ENCODE results near the gene PHOSPHO1. TPM values are rescaled to one million over a fixed set of nuclear protein-coding genes. Genes with fewer than 3 reads are reported as not detected.

PHOSPHO1 gene
- total and polyA plus RNA-seq, 2 experiments from 2014 or later, result 0.54 TPM; not detected in 1

DNA sequence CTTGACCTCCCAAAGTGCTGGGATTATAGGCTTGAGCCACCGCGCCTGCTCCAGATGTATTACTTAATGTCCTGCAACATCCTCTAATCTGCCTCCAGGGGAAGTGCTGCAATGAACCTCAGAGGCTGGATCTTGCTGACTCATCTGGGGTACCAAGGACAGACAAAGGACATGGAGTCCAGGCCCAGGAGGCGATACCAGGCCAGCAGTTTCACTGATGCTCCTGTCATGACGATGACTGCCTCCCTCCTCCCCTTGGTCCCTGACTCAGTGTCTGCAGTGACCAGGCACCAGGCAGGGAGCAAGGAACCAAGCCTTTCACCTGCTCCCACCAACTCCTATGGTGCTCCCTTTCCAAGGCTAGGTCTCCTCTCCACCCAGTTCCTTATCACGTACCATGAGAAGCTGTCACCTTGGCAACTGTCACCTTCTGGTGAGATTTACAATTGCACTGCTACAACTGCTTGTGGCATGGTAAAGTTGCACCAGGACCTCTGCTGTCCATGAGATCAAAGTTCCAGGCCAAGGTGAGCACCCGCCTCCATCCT lies 21.6 kb upstream of the PHOSPHO1 start:
- H2AFZ ChIP-seq, result no peak overlapping the region
- DNase-seq (ENCODE audit: low spot score), result peak; percentile 28
- H3K79me2 ChIP-seq, result no peaks in the 10 kb centered on the region
- no peaks in the 10 kb centered on the region for H3K27me3 ChIP-seq
- H3K36me3 ChIP-seq (replicated peaks; ENCODE audit: insufficient read depth, low read depth), result no peaks in the 10 kb centered on the region
- no peaks in the 10 kb centered on the region for H3K4me1 ChIP-seq (ENCODE audit: insufficient read depth)
- 82% methylated on average over 6 of the region's 6 CpGs for WGBS (ENCODE audit: low lambda C conversion rate, missing lambda C conversion rate)
- H3K9me3 ChIP-seq (ENCODE audit: low read depth), result no peaks in the 10 kb centered on the region
- H3K4me3 ChIP-seq, result no peak overlapping the region
- no peaks in the 10 kb centered on the region for H4K20me1 ChIP-seq (ENCODE audit: insufficient read depth, poor library complexity, severe bottlenecking)
- no peak overlapping the region for H3K4me2 ChIP-seq
- H3K27ac ChIP-seq, result no peak overlapping the region
- TF ChIP-seq EZH2phosphoT487 (IDR thresholded peaks at IDR 0.05; ENCODE audit: low read depth, severe bottlenecking, unreplicated experiment) (no peak), EZH2 (IDR thresholded peaks at IDR 0.05; ENCODE audit: borderline replicate concordance) (no peak)
- TF ChIP-seq, protein P1, sequence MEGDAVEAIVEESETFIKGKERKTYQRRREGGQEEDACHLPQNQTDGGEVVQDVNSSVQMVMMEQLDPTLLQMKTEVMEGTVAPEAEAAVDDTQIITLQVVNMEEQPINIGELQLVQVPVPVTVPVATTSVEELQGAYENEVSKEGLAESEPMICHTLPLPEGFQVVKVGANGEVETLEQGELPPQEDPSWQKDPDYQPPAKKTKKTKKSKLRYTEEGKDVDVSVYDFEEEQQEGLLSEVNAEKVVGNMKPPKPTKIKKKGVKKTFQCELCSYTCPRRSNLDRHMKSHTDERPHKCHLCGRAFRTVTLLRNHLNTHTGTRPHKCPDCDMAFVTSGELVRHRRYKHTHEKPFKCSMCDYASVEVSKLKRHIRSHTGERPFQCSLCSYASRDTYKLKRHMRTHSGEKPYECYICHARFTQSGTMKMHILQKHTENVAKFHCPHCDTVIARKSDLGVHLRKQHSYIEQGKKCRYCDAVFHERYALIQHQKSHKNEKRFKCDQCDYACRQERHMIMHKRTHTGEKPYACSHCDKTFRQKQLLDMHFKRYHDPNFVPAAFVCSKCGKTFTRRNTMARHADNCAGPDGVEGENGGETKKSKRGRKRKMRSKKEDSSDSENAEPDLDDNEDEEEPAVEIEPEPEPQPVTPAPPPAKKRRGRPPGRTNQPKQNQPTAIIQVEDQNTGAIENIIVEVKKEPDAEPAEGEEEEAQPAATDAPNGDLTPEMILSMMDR (IDR thresholded peaks at IDR 0.05; ENCODE audit: poor library complexity), result no peak
- H3K9me2 ChIP-seq (replicated peaks; ENCODE audit: insufficient read depth), result no peaks in the 10 kb centered on the region

DNA sequence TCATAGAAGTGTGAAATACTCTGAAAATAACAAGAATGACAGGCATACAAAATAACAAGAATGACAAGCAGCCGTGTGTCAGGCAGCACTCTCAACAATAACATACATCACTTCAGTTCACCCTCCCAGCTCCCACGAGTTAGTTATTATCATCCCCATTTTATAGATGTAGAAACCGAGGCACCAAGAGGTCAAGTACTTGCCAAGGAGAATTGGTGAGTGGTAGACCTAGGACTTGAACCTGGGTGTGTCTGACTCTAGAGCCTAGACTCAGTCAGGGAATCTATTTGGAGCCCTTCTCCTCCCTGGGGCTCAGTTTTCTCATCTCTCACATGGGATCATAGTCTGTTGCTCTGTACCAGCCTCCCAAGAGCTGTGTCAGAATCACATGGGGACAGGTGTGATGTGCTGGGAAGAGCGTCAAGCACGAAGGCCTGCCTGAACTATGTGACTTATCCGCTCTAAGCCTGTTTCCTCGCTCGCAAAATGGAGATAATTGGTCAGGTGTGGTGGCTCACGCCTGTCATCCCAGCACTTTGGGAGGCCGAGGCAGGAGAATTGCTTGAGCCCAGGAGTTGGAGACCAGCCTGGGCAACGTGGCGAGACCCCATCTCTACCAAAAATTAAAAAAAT lies 19.4 kb upstream of the PHOSPHO1 start:
- Histone ChIP-seq H3K4me2 (no peak overlapping the region), H3K9me2 (replicated peaks; ENCODE audit: insufficient read depth) (no peaks in the 10 kb centered on the region), H3K27ac (no peak overlapping the region), H3K27me3 (no peaks in the 10 kb centered on the region), H3K79me2 (no peaks in the 10 kb centered on the region), H2AFZ (no peak overlapping the region), H3K4me1 (ENCODE audit: insufficient read depth) (no peaks in the 10 kb centered on the region), H4K20me1 (ENCODE audit: insufficient read depth, poor library complexity, severe bottlenecking) (no peaks in the 10 kb centered on the region), H3K4me3 (no peak overlapping the region), H3K9me3 (ENCODE audit: low read depth) (no peaks in the 10 kb centered on the region), H3K36me3 (replicated peaks; ENCODE audit: insufficient read depth, low read depth) (no peaks in the 10 kb centered on the region)
- DNase-seq (ENCODE audit: low spot score), result no peak
- TF ChIP-seq EZH2 (IDR thresholded peaks at IDR 0.05; ENCODE audit: borderline replicate concordance) (no peak), EZH2phosphoT487 (IDR thresholded peaks at IDR 0.05; ENCODE audit: low read depth, severe bottlenecking, unreplicated experiment) (no peak)
- WGBS (ENCODE audit: low lambda C conversion rate, missing lambda C conversion rate), result 93% methylated on average over 12 of the region's 12 CpGs

DNA sequence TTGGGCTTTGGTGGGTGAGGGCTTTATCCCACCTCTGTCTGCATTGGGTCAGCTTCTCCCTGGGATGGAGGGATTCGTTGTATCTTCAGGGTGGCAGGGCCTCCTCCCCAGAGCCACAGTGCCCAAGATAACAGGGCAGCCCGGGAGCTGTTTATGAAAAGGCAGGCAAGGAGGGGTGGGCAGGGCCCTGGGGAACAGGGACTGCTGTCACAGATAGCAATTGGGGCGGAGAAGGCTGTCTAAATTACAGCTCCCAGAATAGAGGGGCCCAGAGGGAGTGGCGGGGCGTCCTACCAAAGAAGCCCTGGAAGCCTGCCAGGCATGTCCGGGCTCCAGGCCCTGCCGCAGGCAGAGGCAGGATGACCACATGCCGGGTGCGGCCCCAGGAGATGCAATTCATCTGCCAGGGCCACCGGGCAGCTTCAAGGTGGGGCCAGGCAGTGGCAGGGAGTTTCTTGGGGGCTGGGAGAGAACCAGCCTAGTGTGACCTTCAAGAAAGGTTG lies 18.8 kb upstream of the PHOSPHO1 start:
- H3K4me1 ChIP-seq (ENCODE audit: insufficient read depth), result no peaks in the 10 kb centered on the region
- no peak overlapping the region for H3K4me3 ChIP-seq
- H2AFZ ChIP-seq, result no peak overlapping the region
- no peak for DNase-seq (ENCODE audit: low spot score)
- whole genome bisulfite sequencing (ENCODE audit: low lambda C conversion rate, missing lambda C conversion rate), result 77% methylated on average over 10 of the region's 10 CpGs
- TF ChIP-seq, protein P1 (IDR thresholded peaks at IDR 0.05; ENCODE audit: poor library complexity), result no peak
- no peaks in the 10 kb centered on the region for H3K36me3 ChIP-seq (replicated peaks; ENCODE audit: insufficient read depth, low read depth)
- no peak overlapping the region for H3K4me2 ChIP-seq
- no peaks in the 10 kb centered on the region for H4K20me1 ChIP-seq (ENCODE audit: insufficient read depth, poor library complexity, severe bottlenecking)
- no peaks in the 10 kb centered on the region for H3K9me3 ChIP-seq (ENCODE audit: low read depth)
- no peaks in the 10 kb centered on the region for H3K27me3 ChIP-seq
- H3K27ac ChIP-seq, result no peak overlapping the region
- no peaks in the 10 kb centered on the region for H3K9me2 ChIP-seq (replicated peaks; ENCODE audit: insufficient read depth)
- H3K79me2 ChIP-seq, result no peaks in the 10 kb centered on the region

DNA sequence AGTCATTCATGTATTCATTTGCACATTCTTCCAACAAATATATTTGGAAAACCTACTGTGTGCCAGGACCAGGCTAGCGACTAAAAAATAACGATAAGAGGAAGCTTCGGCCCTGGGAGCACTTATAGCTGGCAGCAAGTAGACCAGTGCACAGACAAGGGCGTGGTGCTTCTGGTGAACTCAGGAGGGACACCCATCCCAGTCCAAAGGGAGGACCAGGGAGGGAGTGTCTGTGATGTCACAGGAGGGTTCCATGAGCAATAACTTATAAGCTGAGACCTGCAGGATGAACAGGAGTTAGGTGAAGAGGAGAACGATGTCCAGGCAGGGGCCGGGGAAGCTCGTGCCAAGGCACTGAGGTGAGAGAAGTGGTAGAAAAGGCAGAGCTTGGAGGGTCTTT lies 17.4 kb upstream of the PHOSPHO1 start:
- H3K27ac ChIP-seq, result no peak overlapping the region
- H3K9me2 ChIP-seq (replicated peaks; ENCODE audit: insufficient read depth), result no peaks in the 10 kb centered on the region
- no peaks in the 10 kb centered on the region for H3K79me2 ChIP-seq
- no peaks in the 10 kb centered on the region for H3K4me1 ChIP-seq (ENCODE audit: insufficient read depth)
- no peak overlapping the region for H3K4me3 ChIP-seq
- H3K27me3 ChIP-seq, result no peaks in the 10 kb centered on the region
- TF ChIP-seq, protein P1 (IDR thresholded peaks at IDR 0.05; ENCODE audit: poor library complexity), result no peak
- no peak for TF ChIP-seq EZH2 (IDR thresholded peaks at IDR 0.05; ENCODE audit: borderline replicate concordance)
- no peak for TF ChIP-seq EZH2phosphoT487 (IDR thresholded peaks at IDR 0.05; ENCODE audit: low read depth, severe bottlenecking, unreplicated experiment)
- H4K20me1 ChIP-seq (ENCODE audit: insufficient read depth, poor library complexity, severe bottlenecking), result no peaks in the 10 kb centered on the region
- DNase-seq (ENCODE audit: low spot score), result no peak
- no peaks in the 10 kb centered on the region for H3K36me3 ChIP-seq (replicated peaks; ENCODE audit: insufficient read depth, low read depth)
- 95% methylated on average over 7 of the region's 7 CpGs for WGBS (ENCODE audit: low lambda C conversion rate, missing lambda C conversion rate)
- no peak overlapping the region for H2AFZ ChIP-seq
- H3K9me3 ChIP-seq (ENCODE audit: low read depth), result no peaks in the 10 kb centered on the region
- no peak overlapping the region for H3K4me2 ChIP-seq

Measured in hepatocyte (in vitro differentiated cells).